CD4-positive, alpha-beta T cell treated with Interleukin-12 subunit alpha and Interleukin-12 subunit beta, for 1 hour (primary cell): ENCODE data around the gene TAC4.

Experiments
- DNase-seq: peaks from one replicate; pipeline ENCODE4 v3.0.0-alpha.2; 2020

TAC4 gene

GRCh38 chr17:49872754-49873377 is 25.0 kb upstream of the TAC4 start:
- DNase-seq = no peak

GRCh38 chr17:49871211-49871610 is 23.3 kb upstream of the TAC4 start:
- no peak for DNase-seq

- DNase-seq = no peak
Observed at GRCh38 chr17:49870298-49870697, 22.4 kb upstream of the TAC4 start.

- no peak for DNase-seq
Observed at GRCh38 chr17:49869038-49869374, 21.1 kb upstream of the TAC4 start.

- DNase-seq = no peak
Observed at GRCh38 chr17:49866882-49867413, 19.1 kb upstream of the TAC4 start.

GRCh38 chr17:49866019-49866380 is 18.1 kb upstream of the TAC4 start:
- no peak for DNase-seq

- DNase-seq = no peak
Observed at GRCh38 chr17:49862781-49863331, 15.0 kb upstream of the TAC4 start.

- DNase-seq = peak; percentile 68
Observed at GRCh38 chr17:49861150-49861884, 13.4 kb upstream of the TAC4 start.

- DNase-seq = no peak
Observed at GRCh38 chr17:49859991-49860953, 12.4 kb upstream of the TAC4 start.

- DNase-seq = no peak
Observed at GRCh38 chr17:49858796-49859195, 10.9 kb upstream of the TAC4 start.

- no peak for DNase-seq
Observed at GRCh38 chr17:49854126-49854525, 6.3 kb upstream of the TAC4 start.

- DNase-seq = no peak
Observed at GRCh38 chr17:49853470-49854015, 5.7 kb upstream of the TAC4 start.

GRCh38 chr17:49851387-49852291 is 3.8 kb upstream of the TAC4 start:
- peak; percentile 72 for DNase-seq

GRCh38 chr17:49850772-49851386 is 3.0 kb upstream of the TAC4 start:
- peak; percentile 13 for DNase-seq

- no peak for DNase-seq
Observed at GRCh38 chr17:49850218-49850610, 2.3 kb upstream of the TAC4 start.

GRCh38 chr17:49848739-49849138 is 870 bp upstream of the TAC4 start:
- DNase-seq = no peak

- DNase-seq = no peak
Observed at GRCh38 chr17:49846938-49847712, 744 bp downstream of the TAC4 start.

- no peak for DNase-seq
Observed at GRCh38 chr17:49845321-49845720, 2.5 kb downstream of the TAC4 start.

GRCh38 chr17:49843774-49844350 is 4.0 kb downstream of the TAC4 start:
- DNase-seq = peak; percentile 37

GRCh38 chr17:49842846-49843245 is 5.0 kb downstream of the TAC4 start:
- DNase-seq = no peak
